ENCODE measurements around the gene CAP2.

GRCh38 chr6:17482711-17483110 is 89.3 kb downstream of the CAP2 start:
- TF ChIP-seq POLR2A (IDR thresholded peaks at IDR 0.05): no peak
- no peak for TF ChIP-seq CTCF (IDR thresholded peaks at IDR 0.05)

All from transverse colon (tissue), 3 donors.